LNCaP clone FGC (cell line): ENCODE measurements around the gene CCDC177.
"Not testable (repeated sequence)": the region's sequence is repeated elsewhere in the genome, so short reads cannot be mapped to it uniquely, and the experiment has no call there.

Source experiments
- DNase-seq: peaks from one replicate; pipeline ENCODE4 v3.0.0-alpha.2; 2011; ENCODE audit warnings: low read depth
- H3K4me3 ChIP-seq: 2 replicates; pipeline ENCODE4 v1.5.1; 2011; ENCODE audit warnings: mild to moderate bottlenecking, low read depth, low read length, control low read depth
- CTCF ChIP-seq: IDR thresholded peaks from 2 replicates; pipeline ENCODE4 v1.5.1; 2012; ENCODE audit warnings: mild to moderate bottlenecking; ENCODE audit not compliant: control insufficient read depth, insufficient read depth; ENCODE audit errors: extremely low read depth

CCDC177 gene

DNA sequence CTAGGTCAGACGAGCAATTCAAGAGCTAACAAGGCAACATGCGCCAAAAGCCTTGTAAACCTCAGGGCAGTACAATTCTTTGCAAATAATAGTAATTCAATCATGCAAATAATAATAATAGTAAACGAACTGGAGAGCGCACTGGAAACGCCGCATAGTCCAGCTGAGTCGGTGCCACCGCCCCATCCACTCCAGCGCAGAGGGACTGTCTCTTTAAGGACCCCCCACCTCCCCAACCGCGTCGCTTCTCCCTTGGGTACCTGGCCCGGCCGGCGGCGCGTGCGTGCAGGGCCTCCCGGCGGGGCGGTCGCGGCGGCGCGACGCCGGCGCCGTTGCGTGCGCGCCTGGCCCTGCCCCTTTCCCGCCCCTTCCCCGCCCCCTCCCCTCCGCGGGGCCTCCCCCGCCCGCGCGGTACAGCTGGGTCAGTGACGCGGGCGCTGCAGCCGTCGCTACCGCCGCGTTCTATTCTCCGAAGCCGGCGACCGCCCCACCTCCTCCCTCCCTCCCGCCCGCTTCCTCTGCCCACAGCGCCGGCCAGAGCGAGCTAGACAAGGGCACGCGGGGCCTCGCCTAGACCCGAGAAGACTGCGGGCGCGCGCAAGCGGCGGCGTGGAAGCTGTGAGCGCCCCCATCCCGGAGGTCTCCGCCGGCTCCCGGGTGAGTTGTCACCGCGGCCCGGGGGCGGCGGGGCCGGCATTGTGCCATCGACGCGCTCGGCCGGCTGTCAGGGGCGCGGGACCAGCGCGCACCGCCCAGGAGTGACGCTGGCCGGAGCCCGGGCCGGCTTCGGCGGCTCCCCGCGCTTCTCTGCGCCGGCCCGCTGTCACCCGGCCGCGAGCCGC is 36.7 kb upstream of the CCDC177 start, which contains the start of gene SUSD6:
SUSD6 (plus strand) TSS at position 425 of the 842 bp plus-strand sequence. CDS start 46,997 bp downstream, outside the sequence.
- peak within 1 kb of the TSS; percentile 80 for H3K4me3 ChIP-seq
- no peak for TF ChIP-seq CTCF
- peak; percentile 65 for DNase-seq

DNA sequence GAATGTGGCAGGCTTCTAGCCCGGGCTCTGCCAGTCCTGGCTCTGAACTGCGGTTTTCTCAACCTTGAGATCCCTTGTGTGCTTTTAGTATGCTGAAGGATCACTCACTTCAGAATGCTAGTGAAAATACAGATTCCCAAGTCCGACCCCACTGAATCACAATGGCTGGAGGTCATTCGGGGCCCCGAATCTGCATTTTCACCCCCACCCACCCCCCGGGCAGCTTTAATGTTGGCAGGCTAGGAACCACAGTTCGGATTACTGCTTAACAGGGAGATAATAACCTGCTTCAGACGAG is 36.2 kb upstream of the CCDC177 start:
- no peak for DNase-seq
- no peak for TF ChIP-seq CTCF
- H3K4me3 ChIP-seq: peak overlapping the region; percentile 69

DNA sequence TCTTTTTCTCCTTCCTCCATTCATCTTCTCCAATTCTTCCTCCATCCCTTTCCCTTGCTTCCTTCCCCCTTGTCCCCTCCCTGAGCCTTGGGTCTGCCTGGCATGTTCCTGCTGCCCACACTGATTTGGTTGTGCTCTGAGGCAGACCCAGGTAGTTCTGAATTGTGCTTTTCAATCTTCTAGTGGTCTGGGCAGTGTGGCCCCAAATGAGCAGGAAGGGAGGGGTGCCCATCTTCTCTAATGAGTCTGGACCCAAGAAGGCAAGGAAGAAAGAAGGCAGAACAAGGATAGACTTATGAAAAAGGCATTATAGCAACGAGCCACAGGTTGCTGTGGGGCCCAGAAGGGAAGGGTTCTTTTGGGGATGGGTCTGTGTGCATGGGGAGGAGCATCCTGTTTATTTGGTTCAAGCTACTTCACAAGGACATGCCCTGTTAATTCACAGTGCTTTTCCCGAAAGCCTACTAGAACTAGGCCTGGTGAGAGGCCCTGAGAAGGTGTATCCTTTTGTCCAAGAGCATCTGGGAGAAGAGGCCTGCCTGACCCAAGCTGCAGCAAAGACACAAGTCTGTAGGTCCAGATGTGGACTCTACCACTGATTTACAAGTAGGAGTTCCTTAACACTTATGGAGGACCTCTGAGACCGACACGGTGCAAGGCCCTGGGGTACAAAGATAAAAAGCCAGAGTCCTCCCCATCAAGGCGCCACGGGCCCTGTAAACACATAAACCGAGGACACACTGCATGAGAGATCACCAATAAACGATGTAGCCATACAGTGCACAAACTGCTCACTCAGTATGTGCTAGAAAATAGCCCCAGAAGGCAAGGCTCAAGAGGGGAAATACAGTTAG is 35.6 kb upstream of the CCDC177 start:
- peak overlapping the region; percentile 69 for H3K4me3 ChIP-seq
- DNase-seq: no peak

DNA sequence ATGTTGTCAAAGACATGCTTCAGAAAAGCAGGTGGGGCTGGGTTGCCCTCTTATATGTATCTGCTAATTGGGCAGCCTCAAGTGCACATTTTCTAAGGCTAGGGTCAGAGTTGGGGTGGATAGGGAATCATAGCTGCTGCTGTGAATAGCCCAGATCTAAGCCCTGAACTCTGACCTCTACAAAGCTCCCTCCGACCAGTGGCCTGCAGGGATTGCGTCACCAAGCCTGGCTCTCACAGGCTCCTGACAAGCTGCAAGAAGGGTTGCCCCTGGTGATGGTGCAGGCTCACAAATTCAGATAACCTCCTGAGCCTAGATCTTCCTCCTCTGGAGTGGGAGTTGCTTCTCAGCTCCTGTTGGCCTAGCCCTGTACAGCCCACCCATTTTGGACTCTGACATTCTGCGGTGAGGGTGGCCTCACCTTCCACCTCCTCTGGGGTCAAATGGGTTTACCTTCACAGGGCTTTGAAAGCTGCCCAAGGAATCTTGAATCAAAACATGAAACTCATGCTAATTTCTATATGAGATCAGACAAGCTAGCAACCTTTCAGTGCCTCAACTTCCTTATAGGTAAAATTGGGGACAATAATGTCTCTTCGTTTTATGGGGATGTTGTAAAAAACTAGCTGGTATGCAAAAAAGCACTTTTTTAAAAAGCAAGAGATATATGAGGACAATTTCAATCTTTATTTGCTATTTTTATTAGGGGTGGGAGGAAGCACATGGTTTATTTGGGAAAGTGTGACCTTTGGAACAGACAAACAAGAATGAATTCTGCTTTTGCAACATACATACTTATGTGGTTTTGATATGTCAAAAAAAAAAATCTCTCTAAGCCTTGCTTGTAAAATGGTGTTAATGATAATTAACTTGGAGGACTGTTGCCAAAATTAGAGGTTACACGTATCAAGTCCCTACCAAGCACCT is 31.9 kb upstream of the CCDC177 start:
- no peak for TF ChIP-seq CTCF
- no peak for DNase-seq
- H3K4me3 ChIP-seq: no peak overlapping the region

More for the DNA sequence above, 35.6 kb upstream of the CCDC177 start:
- TF ChIP-seq CTCF: no peak

DNA sequence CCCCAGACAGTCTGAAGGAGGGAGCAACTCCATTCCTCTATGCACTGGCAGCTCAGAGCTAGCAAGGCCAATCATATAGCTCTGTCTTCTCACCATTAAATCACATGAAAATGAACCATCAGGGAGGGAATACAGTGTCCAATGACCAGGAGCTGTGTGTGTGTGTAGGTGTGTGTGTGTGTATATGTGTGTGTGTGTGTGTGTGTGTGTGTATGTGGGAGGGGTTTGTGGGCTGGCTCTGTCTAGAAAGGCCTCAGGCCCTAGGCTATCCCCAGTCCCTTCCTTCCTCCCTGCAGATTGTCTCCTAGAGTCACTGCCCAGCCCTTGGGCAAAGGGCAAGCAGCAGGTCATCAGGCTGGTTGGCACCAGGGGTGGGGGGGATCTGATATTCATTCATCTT is 31.1 kb upstream of the CCDC177 start:
- no peak overlapping the region for H3K4me3 ChIP-seq
- no peak for DNase-seq
- TF ChIP-seq CTCF: no peak

GRCh38 chr14:69600304-69600891 is 25.7 kb upstream of the CCDC177 start:
- TF ChIP-seq CTCF: no peak
- no peak for DNase-seq
- H3K4me3 ChIP-seq: no peak overlapping the region

DNA sequence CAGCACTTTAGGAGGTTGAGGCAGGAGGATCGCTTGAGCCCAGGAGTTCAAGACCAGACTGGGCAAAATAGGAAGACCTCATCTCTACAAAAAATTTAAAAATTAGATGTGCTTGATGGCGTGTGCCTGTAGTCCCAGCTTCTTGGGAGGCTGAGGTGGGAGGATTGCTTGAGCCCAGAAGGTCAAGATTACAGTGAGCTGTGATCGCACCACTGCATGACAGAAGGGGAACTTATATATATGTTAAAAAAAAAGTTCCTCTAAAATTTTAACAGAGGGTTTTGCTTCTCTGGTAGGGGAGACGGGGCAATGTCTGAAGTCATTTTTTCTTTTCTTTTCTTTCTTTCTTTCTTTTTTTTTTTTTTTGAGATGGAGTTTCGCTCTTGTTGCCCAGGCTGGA is 24.8 kb upstream of the CCDC177 start:
- H3K4me3 ChIP-seq, DNase-seq: not testable (repeated sequence)
